WTC11 (cell line): Measurements from ENCODE around the gene TBC1D21. TPM values are rescaled to one million over a fixed set of nuclear protein-coding genes. Genes with fewer than 3 reads are reported as not detected.

ENCODE experiments used
- ATAC-seq: fragments of 200-7000 bp; cut with Tn5 transposase; 2 replicates; pipeline ENCODE4 v1.10.0; 2021; ENCODE audit warnings: mild to moderate bottlenecking, moderate library complexity
- CTCF ChIA-PET: fragments of 300-600 bp; sonication (Branson Sonifier 250); formaldehyde crosslinking; loops from one replicate; lab custom pipeline; 2021; ENCODE audit warnings: antibody characterized with exemption; lab: Charles Lee
- POLR2A ChIA-PET: fragments of 350-600 bp; sonication (Branson Sonifier 250); formaldehyde crosslinking; loops from one replicate; lab custom pipeline; 2021; ENCODE audit warnings: antibody characterized with exemption; lab: Charles Lee
- DNase-seq: peaks from one replicate; pipeline ENCODE4 v3.0.0; 2021; ENCODE audit warnings: low spot score
- H3K27ac Mint-ChIP-seq: 2 replicates; pipeline ENCODE4 v1.8.0; 2021; ENCODE audit warnings: mixed read lengths
- H3K27me3 Mint-ChIP-seq: 2 replicates; pipeline ENCODE4 v1.8.0; 2021; ENCODE audit warnings: low read depth, mild to moderate bottlenecking, moderate library complexity, mixed read lengths
- H3K36me3 Mint-ChIP-seq: 2 replicates; pipeline ENCODE4 v1.8.0; 2021; ENCODE audit warnings: mixed read lengths
- H3K4me1 Mint-ChIP-seq: 2 replicates; pipeline ENCODE4 v1.8.0; 2022; ENCODE audit warnings: mixed read lengths
- H3K4me3 Mint-ChIP-seq: 2 replicates; pipeline ENCODE4 v1.8.0; 2021; ENCODE audit warnings: mild to moderate bottlenecking, moderate library complexity, mixed read lengths
- H3K9me3 Mint-ChIP-seq: 2 replicates; pipeline ENCODE4 v1.8.0; 2021; ENCODE audit warnings: mixed read lengths
- E2F4 ChIP-seq: sonication (generic); formaldehyde crosslinking; IDR thresholded peaks from 2 replicates; pipeline ENCODE4 v1.8.1; 2022; ENCODE audit warnings: low read depth, mild to moderate bottlenecking, moderate library complexity, missing genetic modification reagents, borderline replicate concordance
- E2F5 ChIP-seq: sonication (generic); formaldehyde crosslinking; IDR thresholded peaks from 2 replicates; pipeline ENCODE4 v1.8.1; 2022; ENCODE audit warnings: mild to moderate bottlenecking, moderate library complexity, missing genetic modification reagents
- FOXP4 ChIP-seq: sonication (generic); formaldehyde crosslinking; IDR thresholded peaks from 2 replicates; pipeline ENCODE4 v1.8.0; 2022; ENCODE audit warnings: mild to moderate bottlenecking, missing genetic modification reagents
- GRHL2 ChIP-seq: fragments of 250-450 bp; sonication (Bioruptor Pico); IDR thresholded peaks from 2 replicates; pipeline ENCODE4 v1.8.0; 2022; ENCODE audit warnings: mild to moderate bottlenecking, moderate library complexity; ENCODE audit not compliant: insufficient replicate concordance, severe bottlenecking
- PRDM15 ChIP-seq: sonication (generic); formaldehyde crosslinking; IDR thresholded peaks from 2 replicates; pipeline ENCODE4 v1.8.0; 2022; ENCODE audit warnings: missing genetic modification reagents
- PREB ChIP-seq: sonication (generic); formaldehyde crosslinking; IDR thresholded peaks from 2 replicates; pipeline ENCODE4 v1.8.1; 2022; ENCODE audit warnings: mild to moderate bottlenecking, missing genetic modification reagents, moderate library complexity, borderline replicate concordance
- SMAD3 ChIP-seq: sonication (generic); formaldehyde crosslinking; IDR thresholded peaks from 2 replicates; pipeline ENCODE4 v1.8.0; 2022; ENCODE audit warnings: missing genetic modification reagents, mild to moderate bottlenecking, borderline replicate concordance
- SMAD4 ChIP-seq: sonication (generic); formaldehyde crosslinking; IDR thresholded peaks from 2 replicates; pipeline ENCODE4 v1.8.0; 2022; ENCODE audit warnings: mild to moderate bottlenecking, missing genetic modification reagents
- TCF7 ChIP-seq: sonication (generic); formaldehyde crosslinking; IDR thresholded peaks from 2 replicates; pipeline ENCODE4 v1.8.0; 2022; ENCODE audit warnings: mild to moderate bottlenecking, low read depth, missing genetic modification reagents, moderate library complexity
- TP53 ChIP-seq: sonication (generic); formaldehyde crosslinking; IDR thresholded peaks from 2 replicates; pipeline ENCODE4 v1.8.1; 2023; ENCODE audit warnings: mild to moderate bottlenecking, missing genetic modification reagents
- ZNF396 ChIP-seq: fragments of 250-450 bp; sonication (Bioruptor Pico); IDR thresholded peaks from 2 replicates; pipeline ENCODE4 v1.8.0; 2021; ENCODE audit warnings: mild to moderate bottlenecking, moderate library complexity, borderline replicate concordance
- ZNF532 ChIP-seq: fragments of 250-450 bp; sonication (Bioruptor Pico); IDR thresholded peaks from 2 replicates; pipeline ENCODE4 v1.9.0; 2021; ENCODE audit warnings: mild to moderate bottlenecking, borderline replicate concordance
- total RNA-seq: library from RNA; stranded (reverse); gene quantifications from 3 replicates; pipeline ENCODE4 v1.2.3, GENCODE V29; 2021

The TBC1D21 gene
- total RNA-seq, 1 experiment from 2014 or later = not detected

- ATAC-seq (peak; percentile 62), DNase-seq (no peak)
- Mint-ChIP-seq H3K4me3 (no peak overlapping the region), H3K4me1 (0 out of 2 replicates have a peak, but pooled peaks cover 3% of the 10 kb centered on the region), H3K27ac (no peak overlapping the region), H3K9me3 (no peaks in the 10 kb centered on the region), H3K36me3 (no peaks in the 10 kb centered on the region), H3K27me3 (no peaks in the 10 kb centered on the region)
- TF ChIP-seq PREB (CRISPR knock-in tag) = no peak
- no peak for TF ChIP-seq ZNF396 (CRISPR knock-in tag)
- no peak for TF ChIP-seq FOXP4 (CRISPR knock-in tag)
- no peak for TF ChIP-seq SMAD3
- no peak for TF ChIP-seq E2F5 (CRISPR knock-in tag)
- no peak for TF ChIP-seq E2F4 (CRISPR knock-in tag)
- TF ChIP-seq ZNF532 = no peak
- TF ChIP-seq TP53 (CRISPR knock-in tag) = no peak
- no peak for TF ChIP-seq TCF7 (CRISPR knock-in tag)
- TF ChIP-seq GRHL2 (CRISPR knock-in tag) = no peak
- POLR2A ChIA-PET = no interaction called here
- CTCF ChIA-PET = interaction anchor here (0.7 to 1.1 kb wide), 3 partner anchors 16 to 86 kb away, joined by 3 to 4 read pairs (median 3); no protein-coding TSS in a partner anchor
Measured at GRCh38 chr15:73882761-73883419, 9.5 kb downstream of the TBC1D21 start.

GRCh38 chr15:73884159-73884558, 10.8 kb downstream of the TBC1D21 start:
- ChIA-PET CTCF (interaction anchor here (1.3 to 1.8 kb wide), 3 partner anchors 10 to 17 kb away, joined by 3 to 4 read pairs (median 4); no protein-coding TSS in a partner anchor), POLR2A (no interaction called here)
- no peaks in the 10 kb centered on the region; the same call in 1 of the 2 replicates for H3K27me3 Mint-ChIP-seq

More at GRCh38 chr15:73884159-73884558, 10.8 kb downstream of the TBC1D21 start:
- no peak overlapping the region for H3K27ac Mint-ChIP-seq
- ATAC-seq = no peak
- H3K36me3 Mint-ChIP-seq = no peaks in the 10 kb centered on the region
- H3K4me3 Mint-ChIP-seq = no peak overlapping the region
- 0 out of 2 replicates have a peak, but pooled peaks have one; percentile 19 for TF ChIP-seq PRDM15
- TF ChIP-seq SMAD4 (CRISPR knock-in tag) = no peak
- TF ChIP-seq, all 79 proteins: peak for 1
- Mint-ChIP-seq H3K4me1 (0 out of 2 replicates have a peak, but pooled peaks cover 3% of the 10 kb centered on the region), H3K9me3 (no peaks in the 10 kb centered on the region)
- DNase-seq = no peak
